Measurements from ENCODE around the gene CDPF1.

Gene CDPF1

GRCh38 chr22:46224044-46224897 lies 25.8 kb downstream of the CDPF1 start:
- no peak overlapping the region for H3K4me3 ChIP-seq (replicated peaks; ENCODE audit: low read depth, low read length)
- no peak for DNase-seq (ENCODE audit: low read depth)
- TF ChIP-seq CTCF (IDR thresholded peaks at IDR 0.05; ENCODE audit: low read length, missing control alignments), result no peak

- peak; percentile 42 for DNase-seq (ENCODE audit: low read depth)
- TF ChIP-seq CTCF (IDR thresholded peaks at IDR 0.05; ENCODE audit: low read length, missing control alignments), result no peak
These were observed 29.2 kb downstream of the CDPF1 start for GRCh38 chr22:46220921-46221320.

GRCh38 chr22:46219636-46220035 lies 30.5 kb downstream of the CDPF1 start:
- DNase-seq (ENCODE audit: low read depth), result no peak
- no peak overlapping the region for H3K4me3 ChIP-seq (replicated peaks; ENCODE audit: low read depth, low read length)
- TF ChIP-seq CTCF (IDR thresholded peaks at IDR 0.05; ENCODE audit: low read length, missing control alignments), result no peak

More at GRCh38 chr22:46220921-46221320, 29.2 kb downstream of the CDPF1 start:
- H3K4me3 ChIP-seq (replicated peaks; ENCODE audit: low read depth, low read length), result no peak overlapping the region

GRCh38 chr22:46214616-46215015 lies 35.5 kb downstream of the CDPF1 start:
- no peak for DNase-seq (ENCODE audit: low read depth)
- no peak for TF ChIP-seq CTCF (IDR thresholded peaks at IDR 0.05; ENCODE audit: low read length, missing control alignments)
- H3K4me3 ChIP-seq (replicated peaks; ENCODE audit: low read depth, low read length), result no peak overlapping the region

- no peak for DNase-seq (ENCODE audit: low read depth)
- H3K4me3 ChIP-seq (replicated peaks; ENCODE audit: low read depth, low read length), result no peak overlapping the region
- TF ChIP-seq CTCF (IDR thresholded peaks at IDR 0.05; ENCODE audit: low read length, missing control alignments), result no peak
These were observed 35.9 kb downstream of the CDPF1 start for GRCh38 chr22:46214149-46214548.

- no peak overlapping the region for H3K4me3 ChIP-seq (replicated peaks; ENCODE audit: low read depth, low read length)
- DNase-seq (ENCODE audit: low read depth), result no peak
These were observed 37.0 kb downstream of the CDPF1 start for GRCh38 chr22:46213052-46213451.

More at GRCh38 chr22:46213052-46213451, 37.0 kb downstream of the CDPF1 start:
- TF ChIP-seq CTCF (IDR thresholded peaks at IDR 0.05; ENCODE audit: low read length, missing control alignments), result no peak

Measured in fibroblast of pulmonary artery (primary cell).